ENCODE measurements around the gene EFNB2.

- TF ChIP-seq, protein P1, sequence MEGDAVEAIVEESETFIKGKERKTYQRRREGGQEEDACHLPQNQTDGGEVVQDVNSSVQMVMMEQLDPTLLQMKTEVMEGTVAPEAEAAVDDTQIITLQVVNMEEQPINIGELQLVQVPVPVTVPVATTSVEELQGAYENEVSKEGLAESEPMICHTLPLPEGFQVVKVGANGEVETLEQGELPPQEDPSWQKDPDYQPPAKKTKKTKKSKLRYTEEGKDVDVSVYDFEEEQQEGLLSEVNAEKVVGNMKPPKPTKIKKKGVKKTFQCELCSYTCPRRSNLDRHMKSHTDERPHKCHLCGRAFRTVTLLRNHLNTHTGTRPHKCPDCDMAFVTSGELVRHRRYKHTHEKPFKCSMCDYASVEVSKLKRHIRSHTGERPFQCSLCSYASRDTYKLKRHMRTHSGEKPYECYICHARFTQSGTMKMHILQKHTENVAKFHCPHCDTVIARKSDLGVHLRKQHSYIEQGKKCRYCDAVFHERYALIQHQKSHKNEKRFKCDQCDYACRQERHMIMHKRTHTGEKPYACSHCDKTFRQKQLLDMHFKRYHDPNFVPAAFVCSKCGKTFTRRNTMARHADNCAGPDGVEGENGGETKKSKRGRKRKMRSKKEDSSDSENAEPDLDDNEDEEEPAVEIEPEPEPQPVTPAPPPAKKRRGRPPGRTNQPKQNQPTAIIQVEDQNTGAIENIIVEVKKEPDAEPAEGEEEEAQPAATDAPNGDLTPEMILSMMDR (IDR thresholded peaks at IDR 0.05; ENCODE audit: low read depth, low read length): no peak
- no peak for TF ChIP-seq MAX (IDR thresholded peaks at IDR 0.05; ENCODE audit: low read depth, low read length)
Measured at GRCh38 chr13:106479929-106480328, 55.5 kb downstream of the EFNB2 start.

All from NB4 (cell line).